ENCODE measurements around the gene CORIN. TPM values are rescaled to one million over a fixed set of nuclear protein-coding genes. Genes with fewer than 3 reads are reported as not detected.
A peak's percentile ranks its signal among the peaks of the same experiment; 100 is the strongest.

CORIN gene
- total and polyA plus RNA-seq, 2 of the 4 experiments (the other 2 are of a cell fraction), result 20.3 to 24.7 TPM

DNA sequence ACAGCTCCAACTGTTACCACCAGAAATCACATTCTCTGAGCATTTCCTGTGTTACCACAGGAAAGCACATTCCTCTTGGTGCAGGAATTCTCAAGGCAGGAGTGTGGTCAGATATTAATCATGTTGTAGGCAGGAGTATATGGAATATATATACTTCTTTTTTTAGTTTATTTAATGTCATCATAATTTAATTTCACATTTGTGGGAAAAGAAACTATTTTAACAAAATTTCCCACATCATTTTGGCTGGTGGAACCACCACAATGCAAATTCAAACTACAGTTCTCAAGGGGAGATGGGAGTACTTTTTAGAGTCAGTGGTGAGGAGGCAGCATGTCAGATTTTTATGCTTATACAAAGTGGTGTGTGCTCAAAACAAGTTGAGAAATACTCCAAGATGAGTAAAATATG, 213.8 kb downstream of the CORIN start:
- no peak overlapping the region for H3K4ac ChIP-seq (ENCODE audit: low read depth, low read length)
- no peaks in the 10 kb centered on the region for H3K79me1 ChIP-seq (ENCODE audit: low read depth in 1 of 2, low read length in 2 of 2)
- no peak overlapping the region for H3K14ac ChIP-seq (replicated peaks; ENCODE audit: low read depth, low read length)
- no peak overlapping the region for H3K56ac ChIP-seq (ENCODE audit: extremely low read depth, insufficient read depth, low read length)
- ATAC-seq (ENCODE audit: low read depth), result peak; percentile 85
- no peak overlapping the region for H4K8ac ChIP-seq (ENCODE audit: low read depth in 2 of 2, low read length in 2 of 2)
- H2AFZ ChIP-seq (replicated peaks; ENCODE audit: low read length, poor library complexity), result no peak overlapping the region
- DNase-seq, result peak; percentile 73
- H2BK20ac ChIP-seq (ENCODE audit: low read depth, low read length), result no peak overlapping the region
- no peak overlapping the region for H3K18ac ChIP-seq (ENCODE audit: low read depth, low read length)
- dilution Hi-C loops (cut with HindIII; ENCODE audit: low sequenced_read_pairs, unreplicated experiment), result no loop called here
- intact Hi-C loops (cut with micrococcal nuclease), result no loop called here
- H2BK5ac ChIP-seq (ENCODE audit: low read depth, low read length, poor library complexity, severe bottlenecking), result no peak overlapping the region
- TF ChIP-seq, protein P1, sequence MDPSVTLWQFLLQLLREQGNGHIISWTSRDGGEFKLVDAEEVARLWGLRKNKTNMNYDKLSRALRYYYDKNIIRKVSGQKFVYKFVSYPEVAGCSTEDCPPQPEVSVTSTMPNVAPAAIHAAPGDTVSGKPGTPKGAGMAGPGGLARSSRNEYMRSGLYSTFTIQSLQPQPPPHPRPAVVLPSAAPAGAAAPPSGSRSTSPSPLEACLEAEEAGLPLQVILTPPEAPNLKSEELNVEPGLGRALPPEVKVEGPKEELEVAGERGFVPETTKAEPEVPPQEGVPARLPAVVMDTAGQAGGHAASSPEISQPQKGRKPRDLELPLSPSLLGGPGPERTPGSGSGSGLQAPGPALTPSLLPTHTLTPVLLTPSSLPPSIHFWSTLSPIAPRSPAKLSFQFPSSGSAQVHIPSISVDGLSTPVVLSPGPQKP (IDR thresholded peaks at IDR 0.05; ENCODE audit: borderline replicate concordance, low read depth, low read length), result no peak
- TF ChIP-seq, protein P2, sequence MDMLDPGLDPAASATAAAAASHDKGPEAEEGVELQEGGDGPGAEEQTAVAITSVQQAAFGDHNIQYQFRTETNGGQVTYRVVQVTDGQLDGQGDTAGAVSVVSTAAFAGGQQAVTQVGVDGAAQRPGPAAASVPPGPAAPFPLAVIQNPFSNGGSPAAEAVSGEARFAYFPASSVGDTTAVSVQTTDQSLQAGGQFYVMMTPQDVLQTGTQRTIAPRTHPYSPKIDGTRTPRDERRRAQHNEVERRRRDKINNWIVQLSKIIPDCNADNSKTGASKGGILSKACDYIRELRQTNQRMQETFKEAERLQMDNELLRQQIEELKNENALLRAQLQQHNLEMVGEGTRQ (IDR thresholded peaks at IDR 0.05; ENCODE audit: low read depth, low read length), result no peak
- TF ChIP-seq, protein P3, sequence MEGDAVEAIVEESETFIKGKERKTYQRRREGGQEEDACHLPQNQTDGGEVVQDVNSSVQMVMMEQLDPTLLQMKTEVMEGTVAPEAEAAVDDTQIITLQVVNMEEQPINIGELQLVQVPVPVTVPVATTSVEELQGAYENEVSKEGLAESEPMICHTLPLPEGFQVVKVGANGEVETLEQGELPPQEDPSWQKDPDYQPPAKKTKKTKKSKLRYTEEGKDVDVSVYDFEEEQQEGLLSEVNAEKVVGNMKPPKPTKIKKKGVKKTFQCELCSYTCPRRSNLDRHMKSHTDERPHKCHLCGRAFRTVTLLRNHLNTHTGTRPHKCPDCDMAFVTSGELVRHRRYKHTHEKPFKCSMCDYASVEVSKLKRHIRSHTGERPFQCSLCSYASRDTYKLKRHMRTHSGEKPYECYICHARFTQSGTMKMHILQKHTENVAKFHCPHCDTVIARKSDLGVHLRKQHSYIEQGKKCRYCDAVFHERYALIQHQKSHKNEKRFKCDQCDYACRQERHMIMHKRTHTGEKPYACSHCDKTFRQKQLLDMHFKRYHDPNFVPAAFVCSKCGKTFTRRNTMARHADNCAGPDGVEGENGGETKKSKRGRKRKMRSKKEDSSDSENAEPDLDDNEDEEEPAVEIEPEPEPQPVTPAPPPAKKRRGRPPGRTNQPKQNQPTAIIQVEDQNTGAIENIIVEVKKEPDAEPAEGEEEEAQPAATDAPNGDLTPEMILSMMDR (conservative IDR thresholded peaks at IDR 0.05; ENCODE audit: low read depth, low read length), result no peak
- no peak for TF ChIP-seq NFE2L2 (IDR thresholded peaks at IDR 0.05; ENCODE audit: low read depth, low read length)
- no peak for TF ChIP-seq RFX5 (IDR thresholded peaks at IDR 0.05; ENCODE audit: low read depth, low read length)
- TF ChIP-seq POLR2A (IDR thresholded peaks at IDR 0.05; ENCODE audit: low read depth, low read length), result no peak
- TF ChIP-seq BHLHE40 (IDR thresholded peaks at IDR 0.05; ENCODE audit: low read depth, low read length), result no peak
- TF ChIP-seq RAD21 (IDR thresholded peaks at IDR 0.05; ENCODE audit: low read length), result no peak
- TF ChIP-seq CEBPB (IDR thresholded peaks at IDR 0.05; ENCODE audit: low read depth, low read length), result no peak
- TF ChIP-seq SMC3 (IDR thresholded peaks at IDR 0.05; ENCODE audit: low read depth, low read length), result no peak
- no peak for TF ChIP-seq RCOR1 (IDR thresholded peaks at IDR 0.05; ENCODE audit: insufficient replicate concordance, low read length)
- no peak for TF ChIP-seq MAZ (IDR thresholded peaks at IDR 0.05; ENCODE audit: borderline replicate concordance, low read depth, low read length)
- no peak for TF ChIP-seq CHD1 (IDR thresholded peaks at IDR 0.05; ENCODE audit: low read depth, low read length)
- TF ChIP-seq FOS (IDR thresholded peaks at IDR 0.05; ENCODE audit: low read depth, low read length), result no peak
- TF ChIP-seq MXI1 (IDR thresholded peaks at IDR 0.05; ENCODE audit: borderline replicate concordance, low read depth, low read length), result no peak
- TF ChIP-seq MAFK (IDR thresholded peaks at IDR 0.05; ENCODE audit: low read depth, low read length), result no peak
- H2BK120ac ChIP-seq (ENCODE audit: low read depth, low read length), result 0 out of 2 replicates have a peak overlapping the region, but pooled peaks have one; percentile 1
- no peak overlapping the region for H2AK5ac ChIP-seq (ENCODE audit: low read depth, low read length)
- H3K4me1 ChIP-seq (ENCODE audit: control insufficient read depth, insufficient read depth, low read length), result no peaks in the 10 kb centered on the region; the same call in 1 of the 2 replicates
- no peak overlapping the region for H3K9ac ChIP-seq (ENCODE audit: low read depth, low read length)
- no peaks in the 10 kb centered on the region for H4K20me1 ChIP-seq (ENCODE audit: insufficient read depth, low read length)
- no TSS peak for BruUV-seq (replicated peaks)
- H2BK15ac ChIP-seq (ENCODE audit: low read depth, low read length), result no peak overlapping the region
- H3K23ac ChIP-seq (ENCODE audit: low read depth, low read length), result no peak overlapping the region
- no peaks in the 10 kb centered on the region for H3K9me3 ChIP-seq (ENCODE audit: control insufficient read depth, insufficient read depth, low read length)
- POLR2A ChIA-PET (ENCODE audit: unreplicated experiment), result no interaction called here
- CTCF ChIA-PET, result no interaction called here
- no peak overlapping the region; the same call in 1 of the 2 replicates for H3K4me2 ChIP-seq (ENCODE audit: low read depth, low read length)
- no peak overlapping the region; the same call in 1 of the 2 replicates for H4K5ac ChIP-seq (ENCODE audit: low read depth, low read length)
- H3K27ac ChIP-seq (ENCODE audit: insufficient read depth, low read length), result no peak overlapping the region
- no peak overlapping the region for H2AK9ac ChIP-seq (replicated peaks; ENCODE audit: low read depth, low read length, poor library complexity)
- H4K91ac ChIP-seq (ENCODE audit: insufficient read depth, low read depth, low read length), result no peak overlapping the region
- in situ Hi-C loops (cut with MboI; ENCODE audit: low sequenced_read_pairs), result no loop called here
- H3K9me1 ChIP-seq (ENCODE audit: insufficient read depth, low read length), result no peaks in the 10 kb centered on the region
- no peak overlapping the region for H3K4me3 ChIP-seq (ENCODE audit: insufficient read depth, low read depth, low read length)
- H3K36me3 ChIP-seq (ENCODE audit: control insufficient read depth, insufficient read depth, low read length), result no peaks in the 10 kb centered on the region
- H3K27me3 ChIP-seq (ENCODE audit: control insufficient read depth, insufficient read depth, low read length), result no peaks in the 10 kb centered on the region
